Activated CD4-positive, alpha-beta T cell treated with anti-CD3 and anti-CD28 coated beads for 24 hours (primary cell): ENCODE data around the gene FKBP6.
"Not testable (repeated sequence)": the region's sequence is repeated elsewhere in the genome, so short reads cannot be mapped to it uniquely, and the experiment has no call there.

Experiments used
- DNase-seq, 2 donors: peaks; one replicate each; pipeline ENCODE4 v3.0.0-alpha.2; 2020; ENCODE audit warnings: low read depth in 2 of 2

Gene FKBP6

DNA sequence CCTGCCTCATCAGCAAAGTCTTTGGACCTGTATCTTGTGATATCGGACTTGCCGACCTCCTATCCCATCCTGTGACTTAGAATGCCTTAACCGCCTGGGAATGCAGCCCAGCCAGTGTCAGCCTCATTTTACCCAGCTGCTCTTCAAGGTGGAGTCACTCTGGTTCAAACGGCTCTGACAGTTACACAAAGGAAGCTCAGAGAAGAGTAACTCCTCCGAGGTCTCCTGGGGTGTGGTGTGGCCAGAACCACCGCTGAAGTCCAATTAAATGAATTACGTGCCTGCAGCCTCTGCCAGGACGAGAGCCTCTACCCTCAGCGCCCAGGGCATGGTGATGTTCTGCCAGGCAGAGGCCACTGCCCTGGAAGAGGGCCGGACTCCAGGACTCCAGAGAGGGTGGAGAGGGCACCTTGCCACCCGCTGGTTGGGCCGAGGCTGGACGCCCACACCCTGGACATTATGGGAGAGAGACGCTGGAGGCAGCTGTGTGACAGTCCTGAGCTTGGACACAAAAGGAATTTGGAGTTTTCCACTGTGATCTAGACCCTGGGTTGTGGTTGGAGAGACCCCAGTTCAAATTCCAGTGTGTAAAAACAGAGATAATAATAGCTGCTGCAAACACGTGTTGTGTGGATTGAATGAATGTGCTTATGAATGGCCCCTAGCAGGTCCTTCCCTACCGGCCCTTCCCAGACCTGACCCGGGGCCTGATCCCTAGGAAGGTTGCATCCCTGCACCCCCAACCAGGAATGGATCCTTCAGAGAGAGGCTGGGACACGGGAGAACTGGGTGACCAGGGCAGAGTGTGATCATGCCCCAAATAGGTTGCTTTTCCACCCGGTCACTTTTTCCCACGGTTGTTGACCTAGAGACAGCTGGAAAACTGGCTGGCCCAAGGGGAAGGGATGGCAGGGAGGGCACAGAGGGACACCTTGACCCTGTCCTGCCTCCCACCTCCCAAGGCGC lies 67.9 kb downstream of the FKBP6 start:
- no peak for DNase-seq

DNA sequence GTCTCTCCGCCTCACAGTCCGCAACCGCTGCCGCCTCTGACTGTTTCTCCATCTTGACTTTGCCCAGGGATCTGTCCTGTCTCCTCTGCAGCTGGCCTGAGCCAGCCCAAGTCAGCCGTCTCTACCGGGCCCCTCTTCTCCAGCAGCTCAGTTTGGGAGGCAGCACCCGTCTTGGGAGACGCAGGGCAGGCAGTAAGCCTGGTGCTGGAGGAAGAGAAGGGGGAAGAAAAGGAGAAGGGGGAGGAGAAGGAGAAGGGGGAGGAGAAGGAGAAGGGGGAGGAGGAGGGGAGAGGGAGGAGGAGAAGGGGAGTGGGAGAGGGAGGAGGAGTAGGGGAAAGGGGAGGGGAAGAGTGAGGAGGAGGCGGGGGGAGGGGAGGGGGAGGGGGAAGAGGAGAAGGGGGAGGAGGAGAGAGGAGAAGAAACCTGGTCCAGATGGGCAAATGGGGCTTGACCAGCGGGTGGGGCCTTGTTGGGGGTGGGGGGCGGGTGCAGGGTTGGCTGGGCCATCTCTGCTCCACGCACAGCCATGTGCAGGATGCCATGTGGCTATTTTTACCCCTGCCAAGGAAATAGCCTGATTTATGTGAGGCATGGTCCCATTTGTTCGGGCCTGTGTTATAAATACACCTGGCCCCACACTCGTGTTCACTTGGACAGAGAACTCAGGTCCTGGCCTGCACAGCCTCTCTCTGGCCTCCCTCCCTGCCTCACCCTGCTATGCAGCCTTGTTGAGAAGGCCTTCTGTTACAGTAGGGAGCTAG lies 69.7 kb downstream of the FKBP6 start:
- DNase-seq = no peak

DNA sequence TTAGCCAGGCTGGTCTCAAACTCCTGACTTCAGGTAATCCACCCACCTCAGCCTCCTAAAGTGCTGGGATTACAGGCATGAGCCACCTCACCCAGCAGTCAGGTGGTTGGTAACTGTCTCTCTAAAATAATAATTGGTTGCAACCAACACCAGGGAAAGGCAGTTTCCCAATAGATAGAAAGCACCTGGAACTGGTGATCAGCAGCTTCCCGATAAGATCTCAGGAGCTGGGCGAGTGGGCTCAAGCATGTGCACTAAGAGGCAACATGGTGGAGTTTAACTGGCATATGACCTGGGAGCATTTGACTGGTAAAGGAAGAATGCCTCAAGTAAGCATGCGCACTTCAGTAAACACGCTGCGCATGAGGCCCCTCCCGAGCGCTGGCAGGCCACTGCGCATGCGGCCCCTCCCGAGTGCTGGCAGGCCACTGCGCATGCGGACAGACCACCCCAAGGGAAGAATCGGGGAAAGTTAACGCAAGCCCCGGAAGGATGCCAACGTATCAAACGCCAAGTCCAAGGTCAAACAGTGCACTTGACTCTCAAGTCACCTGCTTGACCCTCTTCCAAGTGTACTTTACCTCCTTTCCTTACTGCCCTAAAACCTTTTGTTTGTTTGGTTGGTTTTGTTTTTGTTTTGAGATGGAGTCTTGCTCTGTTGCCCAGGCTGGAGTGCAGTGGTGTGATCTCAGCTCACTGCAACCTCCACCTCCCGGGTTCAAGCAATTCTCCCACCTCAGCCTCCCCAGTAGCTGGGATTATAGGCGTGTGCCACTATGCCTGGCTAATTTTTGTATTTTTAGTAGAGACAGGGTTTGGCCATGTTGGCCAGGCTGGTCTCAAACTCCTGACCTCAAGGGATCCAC lies 71.5 kb downstream of the FKBP6 start:
- peak; percentile 46 to 59 for DNase-seq

DNA sequence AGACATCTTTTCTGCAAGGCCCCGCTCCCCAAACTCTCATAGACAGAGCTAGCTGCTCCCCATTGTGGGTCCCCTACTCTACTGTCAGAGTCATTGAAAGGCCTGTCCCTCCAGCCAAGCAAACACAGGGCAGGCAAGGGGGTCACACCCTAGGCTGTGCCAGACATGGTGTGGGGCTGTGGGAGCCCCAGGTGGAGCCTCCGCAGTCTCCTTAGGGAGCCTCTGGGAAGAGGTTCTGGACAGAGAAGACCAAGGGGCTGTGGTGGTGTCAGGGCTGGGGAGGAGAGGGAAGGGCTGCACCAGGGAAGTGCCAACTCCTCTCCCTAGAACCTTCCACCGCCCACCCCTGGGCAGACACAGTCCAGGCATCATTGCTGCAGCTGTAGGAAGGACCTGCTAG lies 76.9 kb downstream of the FKBP6 start:
- DNase-seq = not testable (repeated sequence)
